ENCODE data around the gene PPP1R9B. TPM values are rescaled to one million over a fixed set of nuclear protein-coding genes. Genes with fewer than 3 reads are reported as not detected.

Gene PPP1R9B
- total RNA-seq, 6 experiments from 2014 or later: 9.9 to 18.1 (median 12.0) TPM

- peaks cover 7 to 49% (median 15%) of the 10 kb centered on the region in 4 donors for H3K36me3 ChIP-seq
- no peak overlapping the region for H3K4me3 ChIP-seq
- H3K27me3 ChIP-seq: no peaks in the 10 kb centered on the region
- intact Hi-C loops (cut with DNase I): no loop called here
- 73% methylated on average over 5 of the region's 8 CpGs for WGBS (ENCODE audit: insufficient coverage, low coverage, low lambda C conversion rate, missing lambda C conversion rate)
- TF ChIP-seq POLR2A (IDR thresholded peaks at IDR 0.05): no peak
- no peak for TF ChIP-seq CTCF (IDR thresholded peaks at IDR 0.05)
- ATAC-seq: no peak
- H3K27ac ChIP-seq: no peak overlapping the region
- DNase-seq: peak in 1 of 3 donors; percentile 45
- H3K9me3 ChIP-seq: no peaks in the 10 kb centered on the region
- H3K4me1 ChIP-seq: peaks cover 0 to 47% (median 11%) of the 10 kb centered on the region in 4 donors
Observed at GRCh38 chr17:50141745-50142110, 8.7 kb downstream of the PPP1R9B start.

- TF ChIP-seq CTCF (IDR thresholded peaks at IDR 0.05): no peak
- TF ChIP-seq POLR2A (IDR thresholded peaks at IDR 0.05): no peak
- H3K4me1 ChIP-seq: peaks cover 0 to 41% (median 9%) of the 10 kb centered on the region in 4 donors
- peaks cover 7 to 55% (median 15%) of the 10 kb centered on the region in 4 donors for H3K36me3 ChIP-seq
- H3K9me3 ChIP-seq: no peaks in the 10 kb centered on the region
- H3K4me3 ChIP-seq: no peak overlapping the region
- DNase-seq: peak in 1 of 3 donors; percentile 2
- WGBS (ENCODE audit: insufficient coverage, low coverage, low lambda C conversion rate, missing lambda C conversion rate): 66% methylated on average over 3 of the region's 16 CpGs
- H3K27me3 ChIP-seq: no peaks in the 10 kb centered on the region
- no peak overlapping the region for H3K27ac ChIP-seq
- ATAC-seq: no peak
- intact Hi-C loops (cut with DNase I): no loop called here
Observed at GRCh38 chr17:50141026-50141744, 9.3 kb downstream of the PPP1R9B start.

GRCh38 chr17:50139950-50140885 is 10.3 kb downstream of the PPP1R9B start:
- intact Hi-C loops (cut with DNase I): no loop called here
- H3K4me3 ChIP-seq: no peak overlapping the region
- no peaks in the 10 kb centered on the region for H3K27me3 ChIP-seq
- H3K36me3 ChIP-seq: peaks cover 7 to 57% (median 15%) of the 10 kb centered on the region in 4 donors
- ATAC-seq (peak; percentile 71 to 83 (median 78)), DNase-seq (peak; percentile 74 to 84 (median 81))
- peaks cover 0 to 32% (median 5%) of the 10 kb centered on the region in 4 donors for H3K4me1 ChIP-seq
- WGBS (ENCODE audit: insufficient coverage, low coverage, low lambda C conversion rate, missing lambda C conversion rate): 49% methylated on average over 5 of the region's 19 CpGs
- TF ChIP-seq POLR2A (IDR thresholded peaks at IDR 0.05) (no peak), CTCF (IDR thresholded peaks at IDR 0.05) (peak; percentile 94 to 97 (median 95))
- H3K27ac ChIP-seq: no peak overlapping the region
- H3K9me3 ChIP-seq: no peaks in the 10 kb centered on the region

- Histone ChIP-seq H3K4me3 (no peak overlapping the region), H3K9me3 (no peaks in the 10 kb centered on the region), H3K27ac (no peak overlapping the region), H3K36me3 (peaks cover 7 to 64% (median 15%) of the 10 kb centered on the region in 4 donors), H3K4me1 (peaks cover 0 to 22% (median under 1%) of the 10 kb centered on the region in 4 donors), H3K27me3 (no peaks in the 10 kb centered on the region)
- intact Hi-C loops (cut with DNase I): no loop called here
- TF ChIP-seq CTCF (IDR thresholded peaks at IDR 0.05) (no peak), POLR2A (IDR thresholded peaks at IDR 0.05) (no peak)
- WGBS (ENCODE audit: insufficient coverage, low coverage, low lambda C conversion rate, missing lambda C conversion rate): 83% methylated on average over 8 of the region's 15 CpGs
- no peak for ATAC-seq
- no peak for DNase-seq
Observed at GRCh38 chr17:50139185-50139783, 11.2 kb downstream of the PPP1R9B start.
